Mesenchymal stem cell (in vitro differentiated cells and primary cell): Measurements from ENCODE around the gene ENTPD2.

Experiments
- DNase-seq: peaks from one replicate; pipeline ENCODE4 v3.0.0-alpha.2; 2013
- H2AFZ ChIP-seq: one replicate; pipeline ENCODE4 v1.6.1; 2013; ENCODE audit warnings: low read depth, mild to moderate bottlenecking, control low read depth, inconsistent platforms, low read length, moderate library complexity
- H2AK5ac ChIP-seq: 2 replicates; pipeline ENCODE4 v1.6.1; 2013; ENCODE audit warnings: low read length, moderate library complexity, mild to moderate bottlenecking, inconsistent platforms; ENCODE audit not compliant: severe bottlenecking
- H2BK120ac ChIP-seq: one replicate; pipeline ENCODE4 v1.6.1; 2013; ENCODE audit warnings: low read depth, mild to moderate bottlenecking, inconsistent platforms, low read length, moderate library complexity
- H2BK12ac ChIP-seq, 2 experiments: one replicate each; pipeline ENCODE4 v1.6.1; 2013; ENCODE audit warnings: inconsistent platforms in 2 of 2, low read length in 2 of 2, mild to moderate bottlenecking in 2 of 2, moderate library complexity in 2 of 2, control low read depth in 1 of 2
- H2BK15ac ChIP-seq: one replicate; pipeline ENCODE4 v1.6.1; 2013; ENCODE audit warnings: mild to moderate bottlenecking, low read depth, inconsistent platforms; ENCODE audit not compliant: poor library complexity, severe bottlenecking
- H2BK5ac ChIP-seq: 2 replicates; pipeline ENCODE4 v1.6.1; 2013; ENCODE audit warnings: low read depth, mild to moderate bottlenecking, low read length, control low read depth, inconsistent platforms; ENCODE audit not compliant: poor library complexity, severe bottlenecking
- H3K14ac ChIP-seq, 2 experiments: one replicate each; pipeline ENCODE4 v1.6.1; 2013; ENCODE audit warnings: inconsistent platforms in 2 of 2, low read length in 2 of 2, control low read depth in 1 of 2, mild to moderate bottlenecking in 1 of 2, moderate library complexity in 1 of 2
- H3K18ac ChIP-seq, 2 experiments: one replicate each; pipeline ENCODE4 v1.6.1; 2013; ENCODE audit warnings: inconsistent platforms in 2 of 2, low read length in 2 of 2, control low read depth in 1 of 2, low read depth in 1 of 2, mild to moderate bottlenecking in 1 of 2
- H3K23ac ChIP-seq, 2 experiments: one replicate each; pipeline ENCODE4 v1.6.1; 2013; ENCODE audit warnings: inconsistent platforms in 2 of 2, low read length in 2 of 2, mild to moderate bottlenecking in 2 of 2, moderate library complexity in 2 of 2, control low read depth in 1 of 2
- H3K27ac ChIP-seq: 2 replicates; pipeline ENCODE4 v1.5.1; 2013; ENCODE audit warnings: mild to moderate bottlenecking, moderate library complexity, low read length, control low read depth, inconsistent platforms; ENCODE audit not compliant: poor library complexity, severe bottlenecking
- H3K27me3 ChIP-seq, 2 experiments: 2 replicates each; pipeline versions ENCODE4 v1.6.1 to v1.7.0; 2013; ENCODE audit warnings: low read length in 2 of 2, mild to moderate bottlenecking in 2 of 2, moderate library complexity in 2 of 2, control low read depth in 1 of 2, inconsistent platforms in 1 of 2; ENCODE audit not compliant: control insufficient read depth in 1 of 2, insufficient read depth in 1 of 2
- H3K36me3 ChIP-seq, 2 experiments: 2 replicates each; pipeline versions ENCODE4 v1.6.1 to v1.7.0; 2013; ENCODE audit warnings: low read length in 2 of 2, control low read depth in 1 of 2, inconsistent platforms in 1 of 2, low read depth in 1 of 2, mild to moderate bottlenecking in 1 of 2; ENCODE audit not compliant: insufficient read depth in 2 of 2, control insufficient read depth in 1 of 2
- H3K4ac ChIP-seq, 2 experiments: one replicate each; pipeline ENCODE4 v1.6.1; 2013; ENCODE audit warnings: inconsistent platforms in 2 of 2, low read length in 2 of 2, mild to moderate bottlenecking in 2 of 2, moderate library complexity in 2 of 2, control low read depth in 1 of 2, low read depth in 1 of 2
- H3K4me1 ChIP-seq: 2 replicates; pipeline ENCODE4 v1.6.1; 2013; ENCODE audit warnings: low read depth, low read length, control low read depth; ENCODE audit not compliant: control insufficient read depth, insufficient read depth
- H3K4me2 ChIP-seq: 2 replicates; pipeline ENCODE4 v1.6.1; 2013; ENCODE audit warnings: low read length, mild to moderate bottlenecking, inconsistent platforms; ENCODE audit not compliant: poor library complexity, severe bottlenecking
- H3K4me3 ChIP-seq, 2 experiments: 2 replicates each; pipeline versions ENCODE4 v1.5.1 to v1.7.0; 2013; ENCODE audit warnings: low read length in 2 of 2, mild to moderate bottlenecking in 2 of 2, control low read depth in 1 of 2, low read depth in 1 of 2; ENCODE audit not compliant: insufficient read depth in 1 of 2
- H3K79me1 ChIP-seq: replicated peaks from 2 replicates; pipeline ENCODE4 v1.6.1; 2013; ENCODE audit warnings: mild to moderate bottlenecking, control low read depth, low read length, inconsistent platforms; ENCODE audit not compliant: poor library complexity, severe bottlenecking
- H3K9ac ChIP-seq: 2 replicates; pipeline ENCODE4 v1.7.0; 2013; ENCODE audit warnings: mild to moderate bottlenecking, low read length, moderate library complexity
- H3K9me3 ChIP-seq: 2 replicates; pipeline ENCODE4 v1.7.0; 2013; ENCODE audit warnings: mild to moderate bottlenecking, low read length; ENCODE audit not compliant: control insufficient read depth
- H4K8ac ChIP-seq: one replicate; pipeline ENCODE4 v1.6.1; 2013; ENCODE audit warnings: inconsistent platforms, mild to moderate bottlenecking, low read length, moderate library complexity
- H4K91ac ChIP-seq: one replicate; pipeline ENCODE4 v1.6.1; 2013; ENCODE audit warnings: mild to moderate bottlenecking, low read length, inconsistent platforms
- WGBS: methylation state at CpG from one replicate; pipeline ENCODE4 v1.1.7; 2013; ENCODE audit warnings: mixed read lengths; 5-methylcytosine and 5-hydroxymethylcytosine counted together

ENTPD2 gene

GRCh38 chr9:137029058-137029936 lies 24.6 kb downstream of the ENTPD2 start:
- Histone ChIP-seq H2AK5ac (no peak overlapping the region), H3K4ac (no peak overlapping the region)

GRCh38 chr9:137028263-137029057 lies 25.4 kb downstream of the ENTPD2 start:
- Histone ChIP-seq H3K9ac (peak overlapping the region; percentile 58), H2AFZ (peak overlapping the region; percentile 42), H3K79me1 (no peaks in the 10 kb centered on the region), H3K14ac (no peak overlapping the region), H3K27me3 (peaks cover 4 to 6% of the 10 kb centered on the region in 2 experiments), H2BK5ac (no peak overlapping the region), H3K4me3 (peak overlapping the region; percentile 55 to 77), H3K9me3 (no peaks in the 10 kb centered on the region), H3K27ac (no peak overlapping the region), H2BK15ac (peak overlapping the region; percentile 71), H3K18ac (peak overlapping the region in 1 of 2 experiments; percentile 9), H3K36me3 (no peaks in the 10 kb centered on the region), H2BK120ac (no peak overlapping the region), H3K4me1 (peaks cover 33% of the 10 kb centered on the region), H3K4ac (no peak overlapping the region), H2BK12ac (no peak overlapping the region), H4K8ac (peak overlapping the region; percentile 42), H3K4me2 (peak overlapping the region; percentile 87), H2AK5ac (no peak overlapping the region), H3K23ac (peak overlapping the region in 1 of 2 experiments; percentile 16), H4K91ac (peak overlapping the region; percentile 76)
- WGBS = 3% methylated on average over 71 of the region's 98 CpGs
- peak; percentile 41 for DNase-seq

More at GRCh38 chr9:137029058-137029936, 24.6 kb downstream of the ENTPD2 start:
- peak; percentile 75 for DNase-seq
- Histone ChIP-seq H2BK5ac (no peak overlapping the region), H2BK120ac (no peak overlapping the region), H3K4me3 (peak overlapping the region in 1 of 2 experiments; percentile 77), H3K79me1 (no peaks in the 10 kb centered on the region), H3K9ac (no peak overlapping the region), H3K27me3 (peaks cover 4 to 11% of the 10 kb centered on the region in 2 experiments), H2AFZ (no peak overlapping the region), H3K27ac (no peak overlapping the region), H2BK12ac (peak overlapping the region in 1 of 2 experiments; percentile 25), H3K14ac (no peak overlapping the region), H4K8ac (no peak overlapping the region), H3K4me2 (peak overlapping the region; percentile 87), H3K23ac (no peak overlapping the region), H3K4me1 (peaks cover 28% of the 10 kb centered on the region), H4K91ac (no peak overlapping the region), H2BK15ac (no peak overlapping the region), H3K36me3 (no peaks in the 10 kb centered on the region), H3K9me3 (no peaks in the 10 kb centered on the region), H3K18ac (peak overlapping the region in 1 of 2 experiments; percentile 8)
- 42% methylated on average over 16 of the region's 19 CpGs for WGBS

- H2BK5ac ChIP-seq = no peak within 1 kb of the TSS
- H3K4ac ChIP-seq = no peak within 1 kb of the TSS
- peaks cover under 1 to 4% of the 10 kb centered on the region in 2 experiments for H3K27me3 ChIP-seq
- H3K4me3 ChIP-seq = peak within 1 kb of the TSS; percentile 55 to 77
- DNase-seq = peak; percentile 45
- H3K27ac ChIP-seq = no peak within 1 kb of the TSS
- peak within 1 kb of the TSS; percentile 70 for H3K9ac ChIP-seq
- H3K79me1 ChIP-seq = no peaks in the 10 kb centered on the region
- peaks cover 0 to 2% of the 10 kb centered on the region in 2 experiments for H3K36me3 ChIP-seq
- H2BK15ac ChIP-seq = peak within 1 kb of the TSS; percentile 71
- peak within 1 kb of the TSS in 1 of 2 experiments; percentile 56 for H3K14ac ChIP-seq
- peak within 1 kb of the TSS; percentile 59 for H2BK120ac ChIP-seq
- H3K4me2 ChIP-seq = peak within 1 kb of the TSS; percentile 87
- H2AK5ac ChIP-seq = no peak within 1 kb of the TSS
- H2AFZ ChIP-seq = peak within 1 kb of the TSS; percentile 42
- H3K4me1 ChIP-seq = peaks cover 40% of the 10 kb centered on the region
- peak within 1 kb of the TSS in 1 of 2 experiments; percentile 16 for H3K23ac ChIP-seq
- peak within 1 kb of the TSS in 1 of 2 experiments; percentile 25 for H2BK12ac ChIP-seq
- H4K8ac ChIP-seq = peak within 1 kb of the TSS; percentile 42
- 15% methylated on average over 25 of the region's 95 CpGs for WGBS
- H3K9me3 ChIP-seq = no peaks in the 10 kb centered on the region
- H4K91ac ChIP-seq = peak within 1 kb of the TSS; percentile 76
- H3K18ac ChIP-seq = peak within 1 kb of the TSS; percentile 56 to 86
Measured at GRCh38 chr9:137027369-137028262, 26.2 kb downstream of the ENTPD2 start, which contains the start of gene ABCA2. ABCA2 (minus strand) TSS chr9:137028237; CDS start chr9:137028140, 97 bp downstream.
